ENCODE measurements around the gene SLC12A2. TPM values are rescaled to one million over a fixed set of nuclear protein-coding genes. Genes with fewer than 3 reads are reported as not detected.

SLC12A2 gene
- polyA plus RNA-seq, 1 donor from 2014 or later, result 28.6 TPM

DNA sequence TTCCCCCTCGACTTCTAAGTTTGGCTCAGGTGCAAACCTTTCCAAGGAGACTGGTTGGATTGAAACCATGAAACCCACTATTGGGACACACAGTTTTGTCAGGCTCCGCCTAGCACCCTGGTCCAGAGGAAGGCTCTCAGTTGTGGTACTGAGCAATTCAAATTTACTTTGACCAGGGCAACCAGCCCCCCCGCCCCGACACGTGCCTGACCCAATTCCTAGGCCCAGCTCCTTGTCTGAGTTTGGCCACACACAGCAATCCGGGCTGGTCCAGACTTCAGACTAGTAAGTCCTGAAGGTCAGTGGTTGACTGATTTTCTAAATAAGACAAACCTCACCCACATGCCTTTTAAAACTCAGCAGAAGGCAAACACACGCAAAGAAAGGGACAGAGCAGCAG lies 132.7 kb downstream of the SLC12A2 start:
- Histone ChIP-seq H3K36me3 (ENCODE audit: insufficient read depth, low read length) (no peaks in the 10 kb centered on the region), H3K27me3 (ENCODE audit: insufficient read depth, low read depth, low read length) (no peaks in the 10 kb centered on the region), H3K9me3 (ENCODE audit: low read length) (no peaks in the 10 kb centered on the region), H3K9me2 (ENCODE audit: insufficient read depth, low read length) (no peaks in the 10 kb centered on the region), H3F3A (ENCODE audit: insufficient read depth, low read length, poor library complexity, severe bottlenecking) (no peaks in the 10 kb centered on the region), H3K79me2 (replicated peaks; ENCODE audit: insufficient read depth, low read length) (no peaks in the 10 kb centered on the region), H2AFZ (ENCODE audit: low read depth, low read length) (no peak overlapping the region), H4K20me1 (ENCODE audit: insufficient read depth) (no peaks in the 10 kb centered on the region), H3K4me2 (ENCODE audit: low read length) (no peak overlapping the region), H3K27ac (ENCODE audit: low read length) (no peak overlapping the region), H3K4me3 (ENCODE audit: low read length) (no peak overlapping the region), H3K9ac (ENCODE audit: low read length) (no peak overlapping the region)
- no peak for TF ChIP-seq EP300 (conservative IDR thresholded peaks at IDR 0.05; ENCODE audit: poor library complexity, severe bottlenecking)
- TF ChIP-seq CTCF (IDR thresholded peaks at IDR 0.05; ENCODE audit: poor library complexity, severe bottlenecking), result no peak
- no peak for TF ChIP-seq EZH2 (IDR thresholded peaks at IDR 0.05; ENCODE audit: borderline replicate concordance, insufficient read depth, low read length, poor library complexity, severe bottlenecking)
- no peak for TF ChIP-seq POLR2AphosphoS5 (IDR thresholded peaks at IDR 0.05)
- TF ChIP-seq MXI1 (conservative IDR thresholded peaks at IDR 0.05; ENCODE audit: poor library complexity, severe bottlenecking), result no peak
- TF ChIP-seq TAF1 (IDR thresholded peaks at IDR 0.05; ENCODE audit: low read depth), result no peak
- no peak for TF ChIP-seq RAD21 (conservative IDR thresholded peaks at IDR 0.05)
- TF ChIP-seq SMC3 (conservative IDR thresholded peaks at IDR 0.05; ENCODE audit: poor library complexity), result no peak
- TF ChIP-seq, protein P1, sequence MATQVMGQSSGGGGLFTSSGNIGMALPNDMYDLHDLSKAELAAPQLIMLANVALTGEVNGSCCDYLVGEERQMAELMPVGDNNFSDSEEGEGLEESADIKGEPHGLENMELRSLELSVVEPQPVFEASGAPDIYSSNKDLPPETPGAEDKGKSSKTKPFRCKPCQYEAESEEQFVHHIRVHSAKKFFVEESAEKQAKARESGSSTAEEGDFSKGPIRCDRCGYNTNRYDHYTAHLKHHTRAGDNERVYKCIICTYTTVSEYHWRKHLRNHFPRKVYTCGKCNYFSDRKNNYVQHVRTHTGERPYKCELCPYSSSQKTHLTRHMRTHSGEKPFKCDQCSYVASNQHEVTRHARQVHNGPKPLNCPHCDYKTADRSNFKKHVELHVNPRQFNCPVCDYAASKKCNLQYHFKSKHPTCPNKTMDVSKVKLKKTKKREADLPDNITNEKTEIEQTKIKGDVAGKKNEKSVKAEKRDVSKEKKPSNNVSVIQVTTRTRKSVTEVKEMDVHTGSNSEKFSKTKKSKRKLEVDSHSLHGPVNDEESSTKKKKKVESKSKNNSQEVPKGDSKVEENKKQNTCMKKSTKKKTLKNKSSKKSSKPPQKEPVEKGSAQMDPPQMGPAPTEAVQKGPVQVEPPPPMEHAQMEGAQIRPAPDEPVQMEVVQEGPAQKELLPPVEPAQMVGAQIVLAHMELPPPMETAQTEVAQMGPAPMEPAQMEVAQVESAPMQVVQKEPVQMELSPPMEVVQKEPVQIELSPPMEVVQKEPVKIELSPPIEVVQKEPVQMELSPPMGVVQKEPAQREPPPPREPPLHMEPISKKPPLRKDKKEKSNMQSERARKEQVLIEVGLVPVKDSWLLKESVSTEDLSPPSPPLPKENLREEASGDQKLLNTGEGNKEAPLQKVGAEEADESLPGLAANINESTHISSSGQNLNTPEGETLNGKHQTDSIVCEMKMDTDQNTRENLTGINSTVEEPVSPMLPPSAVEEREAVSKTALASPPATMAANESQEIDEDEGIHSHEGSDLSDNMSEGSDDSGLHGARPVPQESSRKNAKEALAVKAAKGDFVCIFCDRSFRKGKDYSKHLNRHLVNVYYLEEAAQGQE (IDR thresholded peaks at IDR 0.05; ENCODE audit: borderline replicate concordance), result no peak

GRCh38 chr5:128216860-128217531 lies 133.4 kb downstream of the SLC12A2 start:
- no peak overlapping the region for H3K4me2 ChIP-seq (ENCODE audit: low read length)
- H4K20me1 ChIP-seq (ENCODE audit: insufficient read depth), result no peaks in the 10 kb centered on the region
- H3K4me3 ChIP-seq (ENCODE audit: low read length), result no peak overlapping the region
- H3K36me3 ChIP-seq (ENCODE audit: insufficient read depth, low read length), result no peaks in the 10 kb centered on the region
- H3K9me3 ChIP-seq (ENCODE audit: low read length), result no peaks in the 10 kb centered on the region
- no peak overlapping the region for H2AFZ ChIP-seq (ENCODE audit: low read depth, low read length)
- no peak overlapping the region for H3K9ac ChIP-seq (ENCODE audit: low read length)
- H3K27me3 ChIP-seq (ENCODE audit: insufficient read depth, low read depth, low read length), result no peaks in the 10 kb centered on the region
- TF ChIP-seq RAD21 (conservative IDR thresholded peaks at IDR 0.05) (no peak), EZH2 (IDR thresholded peaks at IDR 0.05; ENCODE audit: borderline replicate concordance, insufficient read depth, low read length, poor library complexity, severe bottlenecking) (no peak), MXI1 (conservative IDR thresholded peaks at IDR 0.05; ENCODE audit: poor library complexity, severe bottlenecking) (no peak), POLR2AphosphoS5 (IDR thresholded peaks at IDR 0.05) (no peak), CTCF (IDR thresholded peaks at IDR 0.05; ENCODE audit: poor library complexity, severe bottlenecking) (no peak), SMC3 (conservative IDR thresholded peaks at IDR 0.05; ENCODE audit: poor library complexity) (no peak), EP300 (conservative IDR thresholded peaks at IDR 0.05; ENCODE audit: poor library complexity, severe bottlenecking) (no peak), TAF1 (IDR thresholded peaks at IDR 0.05; ENCODE audit: low read depth) (no peak)
- TF ChIP-seq, protein P1 (IDR thresholded peaks at IDR 0.05; ENCODE audit: borderline replicate concordance), result no peak
- H3K79me2 ChIP-seq (replicated peaks; ENCODE audit: insufficient read depth, low read length), result no peaks in the 10 kb centered on the region
- H3K9me2 ChIP-seq (ENCODE audit: insufficient read depth, low read length), result no peaks in the 10 kb centered on the region
- no peak overlapping the region for H3K27ac ChIP-seq (ENCODE audit: low read length)
- H3F3A ChIP-seq (ENCODE audit: insufficient read depth, low read length, poor library complexity, severe bottlenecking), result no peaks in the 10 kb centered on the region

Data from neural cell (in vitro differentiated cells).